ENCODE results near the gene MYO5B. TPM values are rescaled to one million over a fixed set of nuclear protein-coding genes. Genes with fewer than 3 reads are reported as not detected.

MYO5B gene
- total RNA-seq, 1 donor from 2014 or later, result 114 TPM

DNA sequence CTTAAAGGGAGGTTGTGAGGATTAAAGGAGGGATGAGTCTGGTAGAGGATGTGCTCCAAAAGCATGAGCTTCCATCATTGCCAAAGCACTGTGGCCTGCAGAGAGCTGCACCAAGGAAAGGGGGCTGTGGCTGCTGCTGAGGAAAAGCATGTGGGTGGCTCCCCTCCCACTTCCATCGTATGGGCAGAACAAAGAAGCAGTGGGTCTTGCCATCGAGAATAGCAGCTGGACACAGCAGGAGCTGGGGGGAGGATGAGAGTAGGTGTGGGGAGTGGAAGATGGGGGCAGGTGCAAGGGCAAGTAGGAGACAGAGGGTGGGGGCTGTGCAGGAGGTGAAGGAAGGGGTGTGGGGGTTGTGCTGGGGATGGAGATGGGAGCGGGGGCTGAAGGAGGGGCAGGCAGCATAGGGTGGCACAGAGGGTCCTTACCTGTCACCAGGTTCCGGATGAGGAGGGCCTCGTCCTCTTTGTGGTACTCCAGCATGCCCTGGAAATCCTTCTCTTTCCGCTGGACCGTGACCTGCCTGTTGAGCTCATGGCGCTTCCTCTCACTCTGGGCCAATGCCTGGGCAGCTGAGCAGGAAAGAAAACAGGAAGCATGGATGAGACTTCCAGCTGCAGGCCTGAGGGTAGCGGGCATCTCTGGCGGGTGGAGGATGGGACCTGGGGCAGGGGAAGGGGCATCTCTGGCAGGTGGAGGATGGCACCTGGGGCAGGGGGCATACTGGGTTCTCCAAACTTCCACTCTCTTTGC, 348.1 kb downstream of the MYO5B start:
- Histone ChIP-seq H3K4me3 (ENCODE audit: low read depth, low read length) (no peak overlapping the region), H3K36me3 (ENCODE audit: control insufficient read depth, insufficient read depth, low read length) (no peaks in the 10 kb centered on the region), H3K27me3 (ENCODE audit: control insufficient read depth, insufficient read depth, low read length) (no peaks in the 10 kb centered on the region)
- TF ChIP-seq, protein P1, sequence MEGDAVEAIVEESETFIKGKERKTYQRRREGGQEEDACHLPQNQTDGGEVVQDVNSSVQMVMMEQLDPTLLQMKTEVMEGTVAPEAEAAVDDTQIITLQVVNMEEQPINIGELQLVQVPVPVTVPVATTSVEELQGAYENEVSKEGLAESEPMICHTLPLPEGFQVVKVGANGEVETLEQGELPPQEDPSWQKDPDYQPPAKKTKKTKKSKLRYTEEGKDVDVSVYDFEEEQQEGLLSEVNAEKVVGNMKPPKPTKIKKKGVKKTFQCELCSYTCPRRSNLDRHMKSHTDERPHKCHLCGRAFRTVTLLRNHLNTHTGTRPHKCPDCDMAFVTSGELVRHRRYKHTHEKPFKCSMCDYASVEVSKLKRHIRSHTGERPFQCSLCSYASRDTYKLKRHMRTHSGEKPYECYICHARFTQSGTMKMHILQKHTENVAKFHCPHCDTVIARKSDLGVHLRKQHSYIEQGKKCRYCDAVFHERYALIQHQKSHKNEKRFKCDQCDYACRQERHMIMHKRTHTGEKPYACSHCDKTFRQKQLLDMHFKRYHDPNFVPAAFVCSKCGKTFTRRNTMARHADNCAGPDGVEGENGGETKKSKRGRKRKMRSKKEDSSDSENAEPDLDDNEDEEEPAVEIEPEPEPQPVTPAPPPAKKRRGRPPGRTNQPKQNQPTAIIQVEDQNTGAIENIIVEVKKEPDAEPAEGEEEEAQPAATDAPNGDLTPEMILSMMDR (IDR thresholded peaks at IDR 0.05; ENCODE audit: insufficient read depth, low read length, poor library complexity, severe bottlenecking), result no peak
- DNase-seq (ENCODE audit: low read depth), result no peak

DNA sequence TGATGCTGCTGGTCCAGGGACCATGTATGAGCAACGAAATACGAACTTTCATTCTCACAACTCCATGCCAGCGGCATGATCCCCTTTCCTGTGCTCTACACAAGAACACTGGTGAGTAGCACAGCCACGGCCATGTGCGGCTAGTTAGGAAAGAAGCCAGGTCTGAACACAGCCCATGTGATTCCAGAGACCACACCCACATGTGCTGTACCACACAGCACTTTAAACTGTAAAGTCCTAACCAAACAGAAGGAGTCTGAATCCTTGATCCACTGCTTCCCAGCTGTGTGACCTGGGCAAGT, 348.6 kb downstream of the MYO5B start:
- no peaks in the 10 kb centered on the region for H3K27me3 ChIP-seq (ENCODE audit: control insufficient read depth, insufficient read depth, low read length)
- TF ChIP-seq, protein P1 (IDR thresholded peaks at IDR 0.05; ENCODE audit: insufficient read depth, low read length, poor library complexity, severe bottlenecking), result no peak
- no peak for DNase-seq (ENCODE audit: low read depth)
- no peak overlapping the region for H3K4me3 ChIP-seq (ENCODE audit: low read depth, low read length)
- H3K36me3 ChIP-seq (ENCODE audit: control insufficient read depth, insufficient read depth, low read length), result no peaks in the 10 kb centered on the region

DNA sequence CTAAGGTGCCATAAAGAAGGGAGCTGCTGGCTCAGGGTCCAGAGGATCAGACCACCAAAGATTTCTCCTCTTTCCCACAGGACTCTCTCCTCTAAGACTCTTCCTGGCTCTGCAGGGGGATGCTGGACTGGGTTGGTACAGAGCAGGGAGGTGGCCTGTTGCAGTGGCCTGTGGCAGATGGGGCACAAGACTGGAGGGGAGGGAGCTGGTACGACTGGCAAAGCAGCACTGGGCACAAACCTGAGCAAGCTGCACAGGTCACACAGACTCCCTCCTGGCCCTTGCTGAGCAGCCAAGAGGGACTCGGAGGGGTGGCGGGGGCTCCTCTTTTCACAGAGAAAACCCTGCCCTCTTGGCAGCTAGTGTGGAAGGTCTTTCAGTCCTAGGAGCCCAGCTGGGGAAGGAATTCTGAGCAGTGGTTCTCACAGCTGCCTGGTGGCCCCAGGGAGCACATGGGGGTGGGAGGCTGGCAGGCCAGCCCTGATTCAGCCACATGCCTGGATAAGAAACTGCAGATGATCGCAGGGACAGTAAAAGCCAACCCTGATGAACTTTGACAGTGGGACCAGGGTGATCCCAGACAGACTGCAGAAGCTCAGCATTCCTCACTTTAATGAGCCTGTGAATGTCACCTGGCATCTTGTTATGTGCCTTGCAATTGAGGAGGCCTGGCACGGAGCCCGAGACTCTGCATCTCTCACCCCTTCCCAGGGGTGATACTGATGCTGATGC, 349.2 kb downstream of the MYO5B start:
- no peaks in the 10 kb centered on the region for H3K36me3 ChIP-seq (ENCODE audit: control insufficient read depth, insufficient read depth, low read length)
- H3K27me3 ChIP-seq (ENCODE audit: control insufficient read depth, insufficient read depth, low read length), result no peaks in the 10 kb centered on the region
- no peak for DNase-seq (ENCODE audit: low read depth)
- no peak overlapping the region for H3K4me3 ChIP-seq (ENCODE audit: low read depth, low read length)
- TF ChIP-seq, protein P1 (IDR thresholded peaks at IDR 0.05; ENCODE audit: insufficient read depth, low read length, poor library complexity, severe bottlenecking), result no peak

DNA sequence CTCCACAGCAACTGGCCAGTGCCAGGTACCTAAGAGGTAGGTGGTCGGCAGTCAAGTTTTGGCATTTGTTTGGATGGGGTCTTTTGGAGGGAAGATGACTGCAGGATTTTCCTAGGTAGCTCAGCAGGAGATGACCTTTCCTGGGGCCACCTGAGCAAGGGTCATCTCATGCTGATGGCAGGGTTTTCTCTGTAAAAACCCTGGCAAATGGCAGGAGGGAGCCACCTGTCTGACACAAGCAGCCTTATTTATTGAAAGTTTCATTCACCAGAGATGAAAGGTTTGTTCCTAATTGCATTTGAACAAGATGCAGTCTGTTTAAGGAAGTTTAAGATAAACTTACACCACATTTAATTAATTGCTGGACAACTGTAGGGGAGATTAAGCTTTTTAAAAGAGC, 350.0 kb downstream of the MYO5B start:
- Histone ChIP-seq H3K36me3 (ENCODE audit: control insufficient read depth, insufficient read depth, low read length) (no peaks in the 10 kb centered on the region), H3K27me3 (ENCODE audit: control insufficient read depth, insufficient read depth, low read length) (no peaks in the 10 kb centered on the region), H3K4me3 (ENCODE audit: low read depth, low read length) (no peak overlapping the region)
- no peak for DNase-seq (ENCODE audit: low read depth)
- TF ChIP-seq, protein P1 (IDR thresholded peaks at IDR 0.05; ENCODE audit: insufficient read depth, low read length, poor library complexity, severe bottlenecking), result no peak

DNA sequence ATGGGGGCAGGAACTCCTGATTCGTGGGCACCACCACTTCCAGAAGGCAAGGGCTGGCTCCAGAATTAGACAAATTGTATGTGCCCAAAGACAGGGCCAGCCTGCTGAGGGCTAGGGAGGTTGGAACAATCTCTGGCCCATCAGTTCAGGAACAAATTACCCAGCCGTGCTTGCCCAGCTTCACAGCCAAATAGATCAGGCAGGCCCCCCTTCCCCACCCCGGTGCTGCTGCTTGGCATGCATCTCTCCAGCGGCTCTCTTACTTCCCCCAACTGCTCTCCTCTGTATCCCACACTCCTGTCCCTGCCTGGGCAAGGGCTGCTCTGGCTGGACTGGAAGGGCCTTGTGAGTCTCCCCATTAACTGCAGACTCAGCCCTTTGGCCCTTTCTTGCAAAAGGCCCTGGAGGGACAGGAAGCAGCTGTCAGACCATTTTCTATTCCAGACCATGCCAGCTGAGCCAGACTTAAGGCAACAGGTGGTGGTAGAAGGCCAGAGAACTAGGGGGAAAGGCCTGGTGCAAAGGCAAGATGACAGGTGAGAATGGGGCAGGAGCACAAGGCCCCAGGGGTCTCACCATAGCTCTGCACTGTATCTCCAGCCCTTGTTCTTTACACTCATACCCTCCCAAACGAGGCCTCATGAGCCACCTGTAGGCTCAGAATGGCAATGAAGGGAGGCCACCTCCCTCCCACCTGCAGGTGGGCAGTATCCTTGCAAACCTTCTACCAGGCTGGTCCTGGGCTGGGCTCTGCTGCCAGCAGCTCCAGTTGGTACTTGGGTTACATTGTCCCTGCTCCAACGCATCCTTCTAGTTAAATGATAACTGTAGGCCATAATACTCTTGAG, 350.9 kb downstream of the MYO5B start:
- DNase-seq (ENCODE audit: low read depth), result no peak
- Histone ChIP-seq H3K36me3 (ENCODE audit: control insufficient read depth, insufficient read depth, low read length) (no peaks in the 10 kb centered on the region), H3K27me3 (ENCODE audit: control insufficient read depth, insufficient read depth, low read length) (no peaks in the 10 kb centered on the region), H3K4me3 (ENCODE audit: low read depth, low read length) (no peak overlapping the region)
- TF ChIP-seq, protein P1 (IDR thresholded peaks at IDR 0.05; ENCODE audit: insufficient read depth, low read length, poor library complexity, severe bottlenecking), result no peak
